GM23338 (cell line): ENCODE measurements around the gene ILK.

Source experiments
- CREB1 ChIP-seq: fragments of 250-450 bp; sonication (Bioruptor Pico); IDR thresholded peaks from 2 replicates; pipeline ENCODE4 v1.5.0; 2020; ENCODE audit warnings: low read depth, mild to moderate bottlenecking, moderate library complexity
- EZH2 ChIP-seq: fragments of 200-600 bp; sonication (generic); IDR thresholded peaks from one replicate; pipeline ENCODE4 v1.8.0; 2017; ENCODE audit warnings: antibody characterized with exemption, mild to moderate bottlenecking, low read depth; ENCODE audit not compliant: unreplicated experiment
- POLR2AphosphoS5 ChIP-seq: IDR thresholded peaks from 2 replicates; pipeline ENCODE4 v1.6.1; 2016; ENCODE audit warnings: antibody characterized with exemption, low read depth
- TF ChIP-seq, protein P1 (sequence below): IDR thresholded peaks from 2 replicates; pipeline ENCODE4 v1.6.1; 2016; ENCODE audit warnings: antibody characterized with exemption

DNA sequence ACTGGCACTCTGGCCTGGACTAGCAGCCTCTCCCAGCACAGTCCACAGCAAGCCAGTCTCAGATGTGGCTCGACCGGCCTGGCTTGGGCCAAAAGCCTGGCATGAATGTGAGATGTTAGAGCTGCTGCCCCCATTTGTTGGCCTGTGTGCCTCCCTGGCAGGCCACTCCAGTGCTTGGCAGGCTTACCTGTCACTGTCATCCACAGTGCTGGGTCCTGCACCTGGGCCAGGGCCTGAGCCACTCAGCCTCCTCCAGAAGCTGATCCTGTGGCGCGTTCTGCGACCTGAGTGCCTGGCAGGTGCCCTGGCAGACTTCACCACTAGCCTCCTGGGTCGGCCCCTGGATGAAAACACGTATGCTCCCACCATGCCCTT lies 36.2 kb upstream of the ILK start:
- no peak for TF ChIP-seq POLR2AphosphoS5
- TF ChIP-seq, protein P1, sequence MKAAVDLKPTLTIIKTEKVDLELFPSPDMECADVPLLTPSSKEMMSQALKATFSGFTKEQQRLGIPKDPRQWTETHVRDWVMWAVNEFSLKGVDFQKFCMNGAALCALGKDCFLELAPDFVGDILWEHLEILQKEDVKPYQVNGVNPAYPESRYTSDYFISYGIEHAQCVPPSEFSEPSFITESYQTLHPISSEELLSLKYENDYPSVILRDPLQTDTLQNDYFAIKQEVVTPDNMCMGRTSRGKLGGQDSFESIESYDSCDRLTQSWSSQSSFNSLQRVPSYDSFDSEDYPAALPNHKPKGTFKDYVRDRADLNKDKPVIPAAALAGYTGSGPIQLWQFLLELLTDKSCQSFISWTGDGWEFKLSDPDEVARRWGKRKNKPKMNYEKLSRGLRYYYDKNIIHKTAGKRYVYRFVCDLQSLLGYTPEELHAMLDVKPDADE = no peak
- TF ChIP-seq CREB1 = no peak
- no peak for TF ChIP-seq EZH2
